HG03558 (cell line): ENCODE results near the gene SVOPL.
"Not testable (repeated sequence)": the region's sequence is repeated elsewhere in the genome, so short reads cannot be mapped to it uniquely, and the experiment has no call there.

Source experiments
- ATAC-seq: cut with Tn5 transposase; IDR thresholded peaks from one replicate; pipeline ENCODE4 v1.9.1; 2021; ENCODE audit warnings: moderate number of reproducible peaks; ENCODE audit not compliant: unreplicated experiment; ENCODE audit errors: extremely low read depth

Gene SVOPL

DNA sequence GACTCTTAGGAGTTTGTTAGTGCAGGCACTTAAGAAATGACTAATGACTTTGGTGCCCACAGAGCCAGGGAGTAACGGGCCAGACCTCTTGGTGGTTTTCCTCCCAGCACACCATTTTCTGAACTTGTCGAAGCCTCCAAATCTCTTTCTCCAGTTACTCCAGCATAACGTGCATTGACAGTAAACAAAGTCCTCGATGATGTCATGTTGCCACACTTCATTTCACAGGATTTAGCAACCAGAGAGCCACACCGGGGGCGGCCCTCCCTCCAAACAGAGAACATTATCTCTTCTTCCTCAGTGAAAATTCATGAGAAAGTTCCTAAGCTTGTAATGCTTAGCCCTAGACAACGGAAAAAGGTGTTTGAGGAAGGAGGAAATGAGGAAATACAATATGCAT lies 4.0 kb upstream of the SVOPL start:
- ATAC-seq = no peak

- no peak for ATAC-seq
Observed at GRCh38 chr7:138701537-138701923, 368 bp upstream of the SVOPL start.

DNA sequence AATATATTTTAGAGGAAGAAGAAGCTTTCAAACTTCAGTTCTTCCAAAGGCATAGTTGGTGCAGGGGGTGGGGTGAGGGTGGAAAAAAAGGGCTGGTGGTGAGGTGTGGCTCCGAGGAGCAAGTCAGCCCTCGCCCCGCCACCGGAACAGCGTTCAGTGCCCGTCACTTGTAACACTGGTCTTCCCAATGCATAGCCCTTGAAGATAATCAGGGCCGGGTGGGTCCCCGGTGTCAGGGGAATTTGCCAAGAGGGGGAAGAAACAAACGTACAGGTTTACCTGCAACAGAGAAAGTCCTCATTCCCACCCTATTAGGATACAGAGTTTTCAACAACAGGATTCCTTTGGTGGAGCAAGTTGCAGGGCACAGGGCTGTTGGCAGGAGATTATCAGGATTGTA lies 1.5 kb downstream of the SVOPL start:
- no peak for ATAC-seq

- ATAC-seq = no peak
Observed at GRCh38 chr7:138698281-138698680, 2.9 kb downstream of the SVOPL start.

GRCh38 chr7:138697535-138698182 lies 3.5 kb downstream of the SVOPL start:
- ATAC-seq = no peak

GRCh38 chr7:138695776-138696175 lies 5.4 kb downstream of the SVOPL start:
- ATAC-seq = not testable (repeated sequence)

GRCh38 chr7:138695106-138695505 lies 6.1 kb downstream of the SVOPL start:
- no peak for ATAC-seq

- ATAC-seq = no peak
Observed at GRCh38 chr7:138691178-138691577, 10.0 kb downstream of the SVOPL start.

DNA sequence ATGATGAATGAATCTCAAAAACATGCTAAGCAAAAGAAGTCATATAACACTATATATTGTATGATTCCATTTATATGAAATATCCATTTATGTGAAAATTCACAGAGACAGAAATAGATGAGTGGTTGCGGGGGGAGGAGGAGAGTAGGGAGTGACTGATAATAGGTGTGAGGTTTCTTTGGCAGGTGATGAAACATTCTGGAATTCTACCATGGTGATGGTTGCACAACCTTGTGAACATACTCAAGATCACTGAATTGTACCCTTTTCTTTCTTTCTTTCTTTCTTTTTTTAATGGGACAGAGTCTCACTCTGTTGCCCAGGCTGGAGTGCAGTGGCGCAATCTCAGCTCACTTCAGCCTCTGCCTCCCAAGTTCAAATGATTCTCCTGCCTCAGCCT lies 10.7 kb downstream of the SVOPL start:
- no peak for ATAC-seq

GRCh38 chr7:138688037-138688436 lies 13.1 kb downstream of the SVOPL start:
- not testable (repeated sequence) for ATAC-seq

DNA sequence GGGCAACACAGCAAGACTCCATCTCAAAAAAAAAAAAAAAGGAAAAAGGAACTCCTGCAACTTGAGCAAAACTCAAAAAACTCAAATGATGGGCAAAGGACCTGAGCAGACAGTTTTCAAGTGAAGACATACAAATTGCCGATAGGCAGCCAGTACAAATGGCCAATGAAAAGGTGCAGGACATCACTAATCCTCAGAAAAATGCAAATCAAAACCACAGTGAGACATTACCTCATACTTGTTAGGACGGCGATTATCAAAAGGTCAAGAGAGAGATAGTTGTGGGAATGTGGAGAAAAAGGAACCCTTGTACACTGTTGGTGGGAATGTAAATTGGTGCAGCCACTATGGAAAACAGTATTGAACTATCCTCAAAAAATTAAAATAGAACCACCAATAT lies 16.8 kb downstream of the SVOPL start:
- no peak for ATAC-seq

DNA sequence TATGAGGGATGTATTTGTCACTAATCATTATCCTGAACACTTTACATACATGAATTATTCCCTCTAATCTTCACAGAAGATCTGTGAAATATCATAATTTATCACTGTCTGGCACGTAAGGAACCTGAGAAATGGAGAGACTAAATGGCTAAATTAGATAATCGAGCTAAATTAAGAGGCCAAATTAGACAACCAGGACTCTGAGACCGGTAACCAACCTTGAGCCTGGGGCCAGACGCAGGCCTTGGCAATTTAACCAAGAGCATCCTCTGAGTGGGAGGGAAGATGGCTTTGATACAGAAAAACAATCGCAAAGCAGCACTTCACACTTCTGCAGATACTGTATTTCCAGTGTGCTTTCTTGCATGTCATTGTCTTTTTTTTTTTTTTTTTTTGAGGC lies 21.4 kb downstream of the SVOPL start:
- ATAC-seq = no peak

GRCh38 chr7:138670594-138670993 lies 30.6 kb downstream of the SVOPL start:
- ATAC-seq = no peak

DNA sequence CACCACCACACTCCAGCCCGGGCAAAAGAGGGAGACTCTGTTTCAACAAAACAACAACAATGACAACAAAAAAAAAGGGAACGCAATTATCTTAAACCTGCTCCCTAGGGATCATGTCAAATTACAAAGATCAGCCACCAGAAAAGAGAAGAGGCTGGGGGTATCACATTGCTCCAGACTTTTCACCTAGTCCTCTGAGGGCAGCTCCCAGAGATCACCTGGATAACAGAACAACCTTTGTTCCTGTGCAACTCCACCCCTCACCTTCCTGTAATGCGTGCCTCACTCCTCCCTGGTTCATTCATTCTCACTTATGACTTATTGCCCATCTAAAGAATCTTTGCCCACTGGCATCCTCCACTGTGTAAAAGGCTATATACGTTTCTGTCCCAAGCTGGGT lies 31.8 kb downstream of the SVOPL start:
- no peak for ATAC-seq

DNA sequence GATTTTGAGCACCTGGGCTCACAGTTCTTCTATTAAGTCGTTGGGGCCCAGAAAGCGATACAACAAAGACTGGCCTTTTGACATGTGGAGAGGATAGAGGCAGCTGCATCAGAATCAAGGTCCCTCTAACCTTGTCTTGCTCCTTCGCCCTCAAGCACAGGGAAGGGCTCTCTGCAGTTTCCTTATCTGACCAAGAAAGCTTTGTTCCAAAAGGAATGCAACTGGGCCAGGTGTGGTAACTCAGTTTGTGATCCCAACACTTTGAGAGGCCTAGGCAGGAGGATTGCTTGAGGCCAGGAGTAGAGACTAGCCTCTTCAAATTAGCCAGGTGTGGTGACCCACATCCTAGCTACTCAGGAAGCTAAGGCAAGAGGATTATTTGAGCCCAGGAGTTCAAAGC lies 32.2 kb downstream of the SVOPL start:
- no peak for ATAC-seq

DNA sequence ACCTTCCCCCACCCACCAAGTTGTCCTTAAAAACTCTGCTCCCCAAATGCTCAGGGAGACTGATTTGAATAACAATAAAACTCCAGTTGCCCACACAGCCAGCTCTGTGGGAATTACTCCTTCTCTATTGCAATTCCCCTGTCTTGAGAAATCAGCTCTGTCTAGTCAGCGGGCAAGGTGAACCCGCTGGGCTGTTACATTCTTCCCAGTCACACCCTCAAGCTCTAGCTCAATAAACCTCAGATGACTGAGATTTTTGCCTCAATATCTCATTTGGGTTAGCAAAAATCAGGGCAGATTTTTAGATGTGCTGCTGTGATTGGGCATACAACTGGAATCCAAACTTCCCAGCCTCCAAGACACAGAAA lies 32.9 kb downstream of the SVOPL start:
- no peak for ATAC-seq

DNA sequence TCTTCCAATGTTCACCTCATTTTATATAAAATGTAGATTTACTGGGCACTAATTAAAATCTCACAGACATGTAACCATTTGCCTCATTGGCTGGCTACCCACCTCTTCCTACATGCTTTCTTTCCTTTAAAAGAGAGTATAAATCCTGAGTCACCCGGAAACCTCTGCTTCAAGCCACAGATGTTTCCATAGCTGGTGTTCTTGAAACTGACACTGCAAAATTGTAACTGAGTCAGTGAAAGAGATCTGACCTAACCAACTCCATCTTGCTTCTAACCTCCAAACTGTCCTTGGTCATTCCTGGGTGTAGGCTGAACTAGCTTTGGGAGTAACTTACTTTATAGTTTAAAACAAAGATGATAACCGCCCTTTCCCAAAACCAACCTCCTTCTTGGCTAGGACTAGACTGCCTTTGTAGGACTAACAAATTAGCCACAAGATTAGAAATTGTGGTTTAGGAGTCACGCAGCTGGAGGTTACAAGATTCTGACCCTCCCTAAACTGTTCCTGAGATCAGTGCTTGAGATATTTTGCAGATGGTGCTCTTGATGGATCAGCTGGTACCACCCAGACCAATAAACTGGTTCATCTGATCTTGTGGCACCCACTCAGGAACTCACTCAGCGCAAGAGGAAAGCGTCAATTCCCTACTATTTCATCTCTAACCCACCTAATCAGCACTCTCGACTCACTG lies 33.5 kb downstream of the SVOPL start:
- ATAC-seq = no peak

DNA sequence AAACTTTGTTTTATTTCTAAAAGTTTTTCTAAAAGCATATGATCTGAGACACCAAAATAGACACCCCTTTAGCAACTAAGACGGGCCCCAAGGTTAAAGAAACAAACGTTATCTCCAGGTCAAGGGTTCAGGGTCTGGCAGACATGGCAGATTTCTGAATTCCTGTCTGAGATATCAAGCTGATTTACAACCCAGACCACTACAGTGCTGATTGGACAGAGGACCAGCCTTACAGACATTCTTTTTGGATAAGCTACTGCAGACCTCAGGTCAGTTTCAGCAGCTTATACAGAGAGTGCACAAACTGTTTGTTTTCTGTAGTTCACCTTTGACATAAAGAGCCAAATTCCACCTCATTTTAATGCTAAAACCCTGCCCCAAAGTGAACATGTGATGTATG lies 34.8 kb downstream of the SVOPL start:
- no peak for ATAC-seq

DNA sequence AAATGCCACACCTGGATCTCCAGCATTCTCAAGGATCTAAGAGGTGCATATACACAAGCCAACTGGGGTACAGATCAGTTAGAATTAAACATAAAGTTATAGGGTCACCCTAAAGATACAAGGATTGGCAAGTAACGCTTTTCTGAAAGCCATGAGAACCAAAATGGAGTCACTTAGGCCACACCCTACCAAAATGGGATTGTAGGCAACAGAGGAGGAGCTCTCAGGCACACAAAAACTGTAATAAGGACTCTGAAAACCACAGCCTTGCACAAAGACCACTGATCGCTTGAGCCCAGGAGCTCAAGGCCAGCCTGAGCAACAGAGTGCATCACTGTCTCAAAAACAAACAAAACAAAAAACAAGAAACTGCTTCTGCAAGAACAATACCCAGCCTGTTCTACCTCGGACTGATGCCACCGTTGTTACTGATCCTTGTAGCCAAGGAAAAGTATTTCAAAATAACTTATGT lies 35.5 kb downstream of the SVOPL start:
- no peak for ATAC-seq

DNA sequence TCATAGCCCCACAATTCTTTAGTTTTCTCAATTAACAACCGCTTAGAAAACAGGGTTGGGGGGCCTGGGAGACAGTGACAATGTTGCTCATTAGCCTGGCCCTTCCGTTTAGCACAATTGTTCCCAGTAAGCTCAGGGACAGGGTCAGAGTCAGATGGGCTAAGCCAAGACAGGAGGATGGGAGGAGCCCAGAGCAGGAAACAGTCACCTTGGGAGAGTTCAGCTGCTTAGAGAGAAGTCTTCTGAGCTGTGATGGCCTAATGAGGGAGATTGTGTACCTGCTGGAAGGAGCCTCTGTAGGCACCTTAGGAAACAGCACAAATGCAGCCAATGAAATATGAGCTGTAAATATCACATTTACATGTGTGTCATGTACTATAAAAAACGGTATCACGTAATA lies 35.9 kb downstream of the SVOPL start:
- ATAC-seq = no peak

DNA sequence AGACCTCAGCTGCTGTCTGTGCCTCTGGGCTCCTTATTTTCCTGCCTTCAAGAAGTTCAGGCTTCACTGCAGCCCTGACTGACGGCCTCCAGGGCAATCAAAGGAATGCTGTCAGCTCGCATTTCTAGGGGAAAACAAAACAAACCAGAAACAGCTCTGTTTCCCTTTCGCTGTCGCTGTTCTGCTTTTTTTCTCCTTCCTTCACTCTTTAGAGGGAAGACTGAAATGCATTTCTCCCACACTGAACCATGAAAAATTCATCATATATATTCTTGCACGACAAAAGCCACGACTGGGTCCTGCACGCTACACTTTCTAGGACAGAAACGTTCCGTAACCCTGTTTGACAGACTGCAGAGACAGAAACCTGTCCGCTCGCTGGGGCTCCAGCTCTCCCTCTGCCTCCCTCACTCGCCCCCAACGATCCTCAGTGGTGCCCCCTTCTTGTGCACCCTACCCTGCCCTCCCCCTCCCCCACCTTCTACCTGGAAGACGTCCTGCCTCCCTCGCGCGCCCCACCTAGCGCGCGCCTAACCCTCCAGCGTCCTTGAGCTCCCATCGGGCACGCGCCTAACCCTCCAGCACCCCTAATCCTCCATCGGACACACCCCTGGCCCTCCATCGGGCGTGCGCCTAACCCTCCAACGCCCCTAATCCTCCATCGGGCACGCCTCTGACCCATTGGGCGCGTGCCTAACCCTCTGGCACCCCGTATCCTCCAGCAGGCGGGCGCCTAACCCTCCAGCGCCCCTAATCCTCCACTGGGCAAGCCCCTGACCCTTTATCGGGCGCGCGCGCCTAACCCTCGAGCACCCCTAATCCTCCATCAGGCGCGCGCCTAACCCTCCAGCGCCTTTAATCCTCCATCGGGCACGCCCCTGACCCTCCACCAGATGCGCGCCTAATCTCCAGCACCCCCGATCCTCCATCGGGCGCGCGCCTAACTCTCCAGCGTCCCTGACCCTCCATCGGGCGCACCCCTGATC lies 37.1 kb downstream of the SVOPL start:
- no peak for ATAC-seq
